PFSK-1 (cell line): ENCODE data around the gene ACTC1. TPM values are rescaled to one million over a fixed set of nuclear protein-coding genes. Genes with fewer than 3 reads are reported as not detected.
A peak's percentile ranks its signal among the peaks of the same experiment; 100 is the strongest.

Experiments
- FOXP2 ChIP-seq: optimal IDR thresholded peaks from 2 replicates; pipeline ENCODE3; 2011; ENCODE audit warnings: borderline replicate concordance, control low read depth, inconsistent platforms; ENCODE audit not compliant: insufficient read depth; ENCODE audit errors: extremely low read length, extremely low read depth
- POLR2AphosphoS5 ChIP-seq: IDR thresholded peaks from 2 replicates; pipeline ENCODE4 v1.6.1; 2012; ENCODE audit warnings: low read depth, mild to moderate bottlenecking, control low read depth, low read length, moderate library complexity
- SIN3A ChIP-seq: IDR thresholded peaks from 2 replicates; pipeline ENCODE4 v1.6.1; 2012; ENCODE audit warnings: mild to moderate bottlenecking, low read length, moderate library complexity, borderline replicate concordance; ENCODE audit not compliant: insufficient read depth
- TAF1 ChIP-seq: IDR thresholded peaks from 2 replicates; pipeline ENCODE4 v1.6.1; 2012; ENCODE audit warnings: low read length, control low read depth, borderline replicate concordance; ENCODE audit not compliant: insufficient read depth
- polyA plus RNA-seq: library from polyadenylated mRNA; unstranded; fragments of >200 nt; gene quantifications from one replicate; pipeline ENCODE4 v1.2.1, GENCODE V29; 2012; ENCODE audit warnings: low read depth, missing spikeins; ENCODE audit not compliant: insufficient read length
- TF ChIP-seq, protein P1 (sequence below), 2 experiments: IDR thresholded peaks; 2 replicates each; pipeline versions ENCODE4 v1.6.1 to v1.8.0; 2011 to 2012; ENCODE audit warnings: low read depth in 2 of 2, low read length in 2 of 2, control low read depth in 1 of 2, inconsistent platforms in 1 of 2, mild to moderate bottlenecking in 1 of 2, moderate library complexity in 1 of 2; ENCODE audit not compliant: insufficient read depth in 1 of 2

Gene ACTC1
- polyA plus RNA-seq: 0.40 TPM

DNA sequence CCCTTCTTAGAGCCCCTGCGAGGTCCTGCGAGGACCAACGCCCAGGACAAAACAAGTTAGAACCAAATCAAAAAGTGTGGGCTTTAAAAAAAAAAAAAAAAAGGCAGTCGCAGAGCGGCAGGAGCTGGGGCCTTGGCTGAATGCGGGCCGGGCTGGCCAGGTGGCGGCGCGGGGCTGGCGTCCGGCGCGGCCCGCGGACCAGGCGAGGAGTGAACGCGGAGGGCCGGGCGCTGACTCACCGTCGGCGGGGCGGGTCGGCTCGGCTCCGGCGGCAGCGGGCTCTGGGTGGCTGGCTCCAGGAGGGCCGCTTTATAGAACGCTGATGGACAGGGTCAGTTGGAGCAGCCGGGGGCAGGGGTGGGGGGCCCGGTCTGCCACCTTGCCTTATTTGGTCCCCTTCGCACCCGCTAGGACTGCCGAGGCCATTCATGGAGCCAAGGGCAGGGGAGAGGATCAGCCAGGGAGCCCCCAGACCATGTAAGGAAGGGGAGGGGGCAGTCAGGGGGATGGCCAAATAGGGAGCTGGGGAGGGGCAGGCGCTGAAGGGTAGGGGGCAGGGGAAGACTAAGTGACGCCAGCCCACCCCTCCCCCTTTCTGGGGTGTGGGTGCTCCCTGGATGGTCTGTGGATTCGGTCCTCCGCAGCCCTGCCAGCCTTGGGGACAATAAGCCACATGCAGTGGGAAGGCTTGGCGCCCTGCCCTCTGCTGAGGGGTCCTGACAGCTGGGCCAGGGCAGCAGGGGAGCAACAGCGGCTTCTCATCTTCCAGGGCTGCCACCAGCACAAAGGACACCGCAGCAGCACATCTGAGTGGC, at the start of gene ACTC1:
Gene ACTC1 (minus strand): TSS at position 283 of the 815 bp plus-strand sequence. CDS start 741 bp downstream, outside the sequence.
- TF ChIP-seq, protein P1, sequence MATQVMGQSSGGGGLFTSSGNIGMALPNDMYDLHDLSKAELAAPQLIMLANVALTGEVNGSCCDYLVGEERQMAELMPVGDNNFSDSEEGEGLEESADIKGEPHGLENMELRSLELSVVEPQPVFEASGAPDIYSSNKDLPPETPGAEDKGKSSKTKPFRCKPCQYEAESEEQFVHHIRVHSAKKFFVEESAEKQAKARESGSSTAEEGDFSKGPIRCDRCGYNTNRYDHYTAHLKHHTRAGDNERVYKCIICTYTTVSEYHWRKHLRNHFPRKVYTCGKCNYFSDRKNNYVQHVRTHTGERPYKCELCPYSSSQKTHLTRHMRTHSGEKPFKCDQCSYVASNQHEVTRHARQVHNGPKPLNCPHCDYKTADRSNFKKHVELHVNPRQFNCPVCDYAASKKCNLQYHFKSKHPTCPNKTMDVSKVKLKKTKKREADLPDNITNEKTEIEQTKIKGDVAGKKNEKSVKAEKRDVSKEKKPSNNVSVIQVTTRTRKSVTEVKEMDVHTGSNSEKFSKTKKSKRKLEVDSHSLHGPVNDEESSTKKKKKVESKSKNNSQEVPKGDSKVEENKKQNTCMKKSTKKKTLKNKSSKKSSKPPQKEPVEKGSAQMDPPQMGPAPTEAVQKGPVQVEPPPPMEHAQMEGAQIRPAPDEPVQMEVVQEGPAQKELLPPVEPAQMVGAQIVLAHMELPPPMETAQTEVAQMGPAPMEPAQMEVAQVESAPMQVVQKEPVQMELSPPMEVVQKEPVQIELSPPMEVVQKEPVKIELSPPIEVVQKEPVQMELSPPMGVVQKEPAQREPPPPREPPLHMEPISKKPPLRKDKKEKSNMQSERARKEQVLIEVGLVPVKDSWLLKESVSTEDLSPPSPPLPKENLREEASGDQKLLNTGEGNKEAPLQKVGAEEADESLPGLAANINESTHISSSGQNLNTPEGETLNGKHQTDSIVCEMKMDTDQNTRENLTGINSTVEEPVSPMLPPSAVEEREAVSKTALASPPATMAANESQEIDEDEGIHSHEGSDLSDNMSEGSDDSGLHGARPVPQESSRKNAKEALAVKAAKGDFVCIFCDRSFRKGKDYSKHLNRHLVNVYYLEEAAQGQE (IDR thresholded peaks at IDR 0.05; ENCODE audit: insufficient read depth in 1 of 2, low read depth in 2 of 2, low read length in 2 of 2): no peak
- TF ChIP-seq TAF1 (no peak), SIN3A (no peak), POLR2AphosphoS5 (no peak), FOXP2 (no peak)

DNA sequence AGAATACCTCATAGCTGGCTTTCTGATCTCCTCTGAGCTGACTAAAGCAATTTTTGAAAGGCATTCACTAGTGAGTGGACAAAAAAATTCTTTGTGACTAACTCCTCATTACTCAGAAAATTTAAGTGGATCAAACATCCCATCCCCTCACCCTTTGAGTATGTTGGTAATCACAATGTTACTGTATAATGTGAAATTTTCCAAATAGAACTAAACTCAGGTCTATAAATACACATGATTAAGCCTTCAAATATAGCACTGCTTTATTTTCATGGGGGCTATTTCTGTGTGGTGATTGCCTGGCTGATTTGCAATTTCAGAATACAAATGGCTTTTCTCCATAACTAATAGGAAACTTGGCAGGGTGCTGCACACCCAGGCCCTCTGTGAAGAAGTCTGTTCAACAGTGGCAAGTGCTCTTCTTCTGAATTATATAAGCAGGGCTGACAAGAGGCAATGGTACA, 45.9 kb upstream of the ACTC1 start:
- TF ChIP-seq SIN3A (no peak), FOXP2 (no peak), TAF1 (no peak), POLR2AphosphoS5 (no peak)
- TF ChIP-seq, protein P1 (IDR thresholded peaks at IDR 0.05; ENCODE audit: insufficient read depth in 1 of 2, low read depth in 2 of 2, low read length in 2 of 2): no peak

DNA sequence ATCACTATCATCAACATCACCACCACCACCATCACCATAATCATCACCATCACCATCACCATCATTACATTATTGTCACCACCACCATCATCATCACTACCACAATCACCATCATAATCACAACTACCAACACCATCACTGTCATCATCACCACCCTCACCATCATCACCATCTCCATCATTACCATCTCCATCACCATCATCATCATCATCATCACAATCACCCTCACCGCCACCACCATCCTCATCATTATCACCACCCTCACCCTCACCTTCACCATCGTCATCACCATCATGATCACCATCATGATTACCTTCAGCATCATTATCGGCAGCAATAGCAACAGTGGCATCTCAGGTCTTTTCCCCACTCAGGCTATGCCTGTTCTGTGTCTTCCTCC, 42.9 kb upstream of the ACTC1 start:
- TF ChIP-seq TAF1 (no peak), FOXP2 (no peak), SIN3A (no peak), POLR2AphosphoS5 (no peak)
- TF ChIP-seq, protein P1 (IDR thresholded peaks at IDR 0.05; ENCODE audit: insufficient read depth in 1 of 2, low read depth in 2 of 2, low read length in 2 of 2): no peak

DNA sequence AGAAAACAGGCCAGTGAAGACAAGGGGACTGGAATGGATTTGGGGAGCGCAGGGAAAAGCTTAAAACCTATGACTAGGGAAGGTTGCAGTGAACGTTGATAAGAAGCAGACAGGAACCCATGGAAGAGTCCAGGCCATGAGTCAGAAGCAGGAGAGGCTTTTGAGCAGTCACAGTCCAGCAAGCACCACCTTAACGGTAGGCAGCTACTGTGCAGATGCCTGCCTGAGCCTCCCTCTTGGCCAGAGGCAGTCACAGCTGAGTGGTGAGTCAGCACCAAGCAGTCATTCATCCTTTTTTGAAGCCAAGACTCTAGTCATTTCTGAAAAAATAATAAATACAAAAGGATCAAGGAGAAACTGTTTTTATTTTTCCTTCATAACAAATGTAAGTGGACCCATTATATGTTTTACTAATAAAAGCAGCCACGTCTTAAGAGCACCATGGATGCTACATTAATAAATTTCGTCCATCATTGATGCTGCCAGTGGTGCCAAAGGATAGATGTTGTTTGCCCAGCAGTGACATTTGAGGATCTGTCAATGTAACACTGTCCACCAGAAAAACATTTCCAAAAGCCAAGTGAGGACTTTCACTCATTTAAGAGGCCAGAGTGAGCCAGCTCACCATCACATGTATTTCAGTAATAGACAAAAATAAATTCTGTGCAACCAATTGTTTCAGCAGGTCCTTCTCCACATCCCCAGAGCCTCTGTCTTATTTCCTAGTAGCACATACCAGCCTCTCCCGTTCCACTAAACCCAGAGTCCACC, 42.1 kb upstream of the ACTC1 start:
- no peak for TF ChIP-seq SIN3A
- TF ChIP-seq, protein P1 (IDR thresholded peaks at IDR 0.05; ENCODE audit: insufficient read depth in 1 of 2, low read depth in 2 of 2, low read length in 2 of 2): peak in 1 of 2 experiments; percentile 62; a peak in 2 of 4 replicates
